Kidney glomerular epithelial cell (primary cell): ENCODE measurements around the gene KRTAP12-1.
"Not testable (repeated sequence)": the region's sequence is repeated elsewhere in the genome, so short reads cannot be mapped to it uniquely, and the experiment has no call there.

Source experiments
- DNase-seq: peaks from one replicate; lab custom pipeline; 2025; lab: John Stamatoyannopoulos, UW

The KRTAP12-1 gene

GRCh38 chr21:44667612-44668011, 14.4 kb downstream of the KRTAP12-1 start:
- no peak for DNase-seq

GRCh38 chr21:44666401-44667320, 15.3 kb downstream of the KRTAP12-1 start, which contains the start of gene KRTAP12-2:
KRTAP12-2 (minus strand) TSS chr21:44666927; CDS start chr21:44666886, 41 bp downstream.
- no peak for DNase-seq

- DNase-seq = no peak
Measured at GRCh38 chr21:44664691-44665090, 17.3 kb downstream of the KRTAP12-1 start.

GRCh38 chr21:44661567-44661966, 20.4 kb downstream of the KRTAP12-1 start:
- DNase-seq = not testable (repeated sequence)

GRCh38 chr21:44658913-44659595, 22.9 kb downstream of the KRTAP12-1 start:
- no peak for DNase-seq

- no peak for DNase-seq
Measured at GRCh38 chr21:44658541-44658910, 23.4 kb downstream of the KRTAP12-1 start.

GRCh38 chr21:44657635-44658540, 24.1 kb downstream of the KRTAP12-1 start, which contains the start of gene KRTAP12-3:
KRTAP12-3 (plus strand) TSS chr21:44657932; CDS start chr21:44657980, 48 bp downstream.
- no peak for DNase-seq

- no peak for DNase-seq
Measured at GRCh38 chr21:44656868-44657267, 25.1 kb downstream of the KRTAP12-1 start.

GRCh38 chr21:44654576-44655175, 27.3 kb downstream of the KRTAP12-1 start, which contains the start of gene KRTAP12-4:
KRTAP12-4 (minus strand) TSS chr21:44654659; CDS start chr21:44654614, 45 bp downstream.
- DNase-seq = no peak

GRCh38 chr21:44653656-44654575, 28.0 kb downstream of the KRTAP12-1 start:
- DNase-seq = no peak

GRCh38 chr21:44653123-44653522, 28.8 kb downstream of the KRTAP12-1 start:
- no peak for DNase-seq

- DNase-seq = no peak
Measured at GRCh38 chr21:44650973-44651675, 30.8 kb downstream of the KRTAP12-1 start.

GRCh38 chr21:44650265-44650972, 31.5 kb downstream of the KRTAP12-1 start:
- no peak for DNase-seq

GRCh38 chr21:44649521-44650100, 32.4 kb downstream of the KRTAP12-1 start:
- no peak for DNase-seq

- no peak for DNase-seq
Measured at GRCh38 chr21:44648557-44649311, 33.2 kb downstream of the KRTAP12-1 start.

- DNase-seq = no peak
Measured at GRCh38 chr21:44647222-44647552, 34.8 kb downstream of the KRTAP12-1 start.

GRCh38 chr21:44646366-44647221, 35.4 kb downstream of the KRTAP12-1 start, which contains the start of gene KRTAP10-11:
KRTAP10-11 (plus strand) TSS chr21:44646414; CDS start chr21:44646459, 45 bp downstream.
- not testable (repeated sequence) for DNase-seq
